Naive B cell (primary cell): ENCODE measurements around the gene SHROOM2. TPM values are rescaled to one million over a fixed set of nuclear protein-coding genes. Genes with fewer than 3 reads are reported as not detected.

Source experiments
- ATAC-seq, 2 donors: fragments of 150-1000 bp; cut with Tn5 transposase; 2 replicates each; pipeline ENCODE4 v1.10.0; 2021; ENCODE audit warnings: low read depth in 2 of 2, mild to moderate bottlenecking in 2 of 2, moderate library complexity in 2 of 2
- DNase-seq: peaks from one replicate; pipeline ENCODE4 v3.0.0; 2022
- H3K27ac Mint-ChIP-seq, 6 donors: one replicate each; pipeline ENCODE4 v1.8.0; 2020 to 2022; ENCODE audit warnings: mild to moderate bottlenecking in 6 of 6, mixed read lengths in 6 of 6, moderate library complexity in 5 of 6, inconsistent platforms in 2 of 6
- H3K27me3 Mint-ChIP-seq, 3 donors: one replicate each; pipeline ENCODE4 v1.8.0; 2021 to 2022; ENCODE audit warnings: mixed read lengths in 3 of 3, mild to moderate bottlenecking in 1 of 3
- H3K36me3 Mint-ChIP-seq, 2 donors: one replicate each; pipeline ENCODE4 v1.8.0; 2020 to 2022; ENCODE audit warnings: mixed read lengths in 2 of 2, inconsistent platforms in 1 of 2, mild to moderate bottlenecking in 1 of 2
- H3K4me1 Mint-ChIP-seq, 3 donors: one replicate each; pipeline ENCODE4 v1.8.0; 2020 to 2022; ENCODE audit warnings: mixed read lengths in 3 of 3, inconsistent platforms in 1 of 3, mild to moderate bottlenecking in 1 of 3, moderate library complexity in 1 of 3
- H3K4me3 Mint-ChIP-seq, 8 donors: one replicate each; pipeline ENCODE4 v1.8.0; 2020 to 2022; ENCODE audit warnings: mild to moderate bottlenecking in 8 of 8, mixed read lengths in 8 of 8, moderate library complexity in 8 of 8, inconsistent platforms in 2 of 8
- H3K9me3 Mint-ChIP-seq, 7 donors: one replicate each; pipeline ENCODE4 v1.8.0; 2020 to 2022; ENCODE audit warnings: mixed read lengths in 7 of 7, mild to moderate bottlenecking in 5 of 7, inconsistent platforms in 2 of 7, moderate library complexity in 1 of 7
- polyA plus RNA-seq, 6 donors: library from polyadenylated mRNA; unstranded; fragments of 300-500 nt; fragmentation: Illumina TruSeq; gene quantifications; one replicate each; pipeline ENCODE4 v1.2.3, GENCODE V29; 2021; ENCODE audit warnings: low read depth in 6 of 6

SHROOM2 gene
- polyA plus RNA-seq, 6 donors from 2014 or later = not detected

GRCh38 chrX:9938516-9938915, 152.3 kb downstream of the SHROOM2 start:
- Mint-ChIP-seq H3K4me1 (peaks cover 9 to 34% (median 15%) of the 10 kb centered on the region in 3 donors), H3K9me3 (peaks cover 0 to 5% (median 0%) of the 10 kb centered on the region in 7 donors), H3K27me3 (no peaks in the 10 kb centered on the region), H3K4me3 (no peak overlapping the region), H3K36me3 (no peaks in the 10 kb centered on the region), H3K27ac (no peak overlapping the region)
- no peak for DNase-seq
- no peak for ATAC-seq

- Mint-ChIP-seq H3K4me1 (peaks cover 9 to 34% (median 15%) of the 10 kb centered on the region in 3 donors), H3K4me3 (peak overlapping the region in 4 of 8 donors; percentile 12 to 44 (median 30)), H3K9me3 (peaks cover 0 to 5% (median 0%) of the 10 kb centered on the region in 7 donors), H3K36me3 (no peaks in the 10 kb centered on the region), H3K27me3 (no peaks in the 10 kb centered on the region), H3K27ac (no peak overlapping the region)
- no peak for ATAC-seq
- DNase-seq = no peak
Observed at GRCh38 chrX:9940421-9940820, 154.2 kb downstream of the SHROOM2 start.

GRCh38 chrX:9942086-9942485, 155.9 kb downstream of the SHROOM2 start:
- Mint-ChIP-seq H3K36me3 (no peaks in the 10 kb centered on the region), H3K9me3 (peaks cover 0 to 4% (median 0%) of the 10 kb centered on the region in 7 donors), H3K27me3 (no peaks in the 10 kb centered on the region), H3K27ac (peak overlapping the region in 3 of 6 donors; percentile 5 to 68 (median 26)), H3K4me3 (peak overlapping the region in 7 of 8 donors; percentile 35 to 85 (median 55)), H3K4me1 (peaks cover 9 to 34% (median 15%) of the 10 kb centered on the region in 3 donors)
- DNase-seq (peak; percentile 44), ATAC-seq (peak; percentile 94 to 97)

GRCh38 chrX:9943420-9943819, 157.2 kb downstream of the SHROOM2 start:
- peaks cover 9 to 34% (median 15%) of the 10 kb centered on the region in 3 donors for H3K4me1 Mint-ChIP-seq
- H3K9me3 Mint-ChIP-seq = peaks cover 0 to 4% (median 0%) of the 10 kb centered on the region in 7 donors
- H3K4me3 Mint-ChIP-seq = no peak overlapping the region
- DNase-seq = no peak
- no peaks in the 10 kb centered on the region for H3K27me3 Mint-ChIP-seq
- ATAC-seq = no peak
- H3K36me3 Mint-ChIP-seq = no peaks in the 10 kb centered on the region
- peak overlapping the region in 1 of 6 donors; percentile 1 for H3K27ac Mint-ChIP-seq

GRCh38 chrX:9947131-9947794, 161.0 kb downstream of the SHROOM2 start:
- H3K36me3 Mint-ChIP-seq = no peaks in the 10 kb centered on the region
- no peaks in the 10 kb centered on the region for H3K27me3 Mint-ChIP-seq
- ATAC-seq = no peak
- H3K4me1 Mint-ChIP-seq = peaks cover 6 to 13% (median 6%) of the 10 kb centered on the region in 3 donors
- peak overlapping the region in 1 of 6 donors; percentile 68 for H3K27ac Mint-ChIP-seq
- H3K4me3 Mint-ChIP-seq = no peak overlapping the region
- H3K9me3 Mint-ChIP-seq = peaks cover 0 to 19% (median 9%) of the 10 kb centered on the region in 7 donors
- no peak for DNase-seq

- no peak for DNase-seq
- Mint-ChIP-seq H3K27me3 (no peaks in the 10 kb centered on the region), H3K9me3 (peaks cover 0 to 26% (median 17%) of the 10 kb centered on the region in 7 donors), H3K4me3 (no peak overlapping the region), H3K4me1 (peaks cover 0 to 3% (median 1%) of the 10 kb centered on the region in 3 donors), H3K27ac (no peak overlapping the region), H3K36me3 (no peaks in the 10 kb centered on the region)
- ATAC-seq = no peak
Observed at GRCh38 chrX:9948406-9948805, 162.2 kb downstream of the SHROOM2 start.

- H3K27ac Mint-ChIP-seq = no peak overlapping the region
- H3K27me3 Mint-ChIP-seq = no peaks in the 10 kb centered on the region
- DNase-seq = no peak
- H3K36me3 Mint-ChIP-seq = no peaks in the 10 kb centered on the region
- no peak overlapping the region for H3K4me3 Mint-ChIP-seq
- ATAC-seq = no peak
- peaks cover 0 to 5% (median 0%) of the 10 kb centered on the region in 3 donors for H3K4me1 Mint-ChIP-seq
- peaks cover 0 to 45% (median 28%) of the 10 kb centered on the region in 7 donors for H3K9me3 Mint-ChIP-seq
Observed at GRCh38 chrX:9952300-9952699, 166.1 kb downstream of the SHROOM2 start.

GRCh38 chrX:9953396-9953795, 167.2 kb downstream of the SHROOM2 start:
- Mint-ChIP-seq H3K9me3 (peaks cover 0 to 45% (median 28%) of the 10 kb centered on the region in 7 donors), H3K4me1 (peaks cover 0 to 10% (median 8%) of the 10 kb centered on the region in 3 donors), H3K27me3 (no peaks in the 10 kb centered on the region), H3K27ac (peak overlapping the region in 2 of 6 donors; percentile 59 to 65), H3K4me3 (no peak overlapping the region), H3K36me3 (no peaks in the 10 kb centered on the region)
- ATAC-seq (peak; percentile 62 to 68), DNase-seq (peak; percentile 9)

GRCh38 chrX:9955506-9955905, 169.3 kb downstream of the SHROOM2 start:
- Mint-ChIP-seq H3K4me3 (no peak overlapping the region), H3K36me3 (no peaks in the 10 kb centered on the region), H3K4me1 (peaks cover 4 to 16% (median 10%) of the 10 kb centered on the region in 3 donors), H3K27ac (peak overlapping the region in 1 of 6 donors; percentile 14), H3K9me3 (peaks cover 0 to 39% (median 28%) of the 10 kb centered on the region in 7 donors), H3K27me3 (peaks cover 0 to 10% (median 0%) of the 10 kb centered on the region in 3 donors)
- DNase-seq (no peak), ATAC-seq (no peak)

GRCh38 chrX:9957743-9958142, 171.5 kb downstream of the SHROOM2 start:
- H3K9me3 Mint-ChIP-seq = peaks cover 0 to 25% (median 18%) of the 10 kb centered on the region in 7 donors
- H3K4me1 Mint-ChIP-seq = peaks cover 4 to 14% (median 10%) of the 10 kb centered on the region in 3 donors
- H3K4me3 Mint-ChIP-seq = no peak overlapping the region
- no peak overlapping the region for H3K27ac Mint-ChIP-seq
- H3K36me3 Mint-ChIP-seq = no peaks in the 10 kb centered on the region
- DNase-seq = no peak
- ATAC-seq = no peak
- H3K27me3 Mint-ChIP-seq = peaks cover 0 to 10% (median 0%) of the 10 kb centered on the region in 3 donors

- H3K27ac Mint-ChIP-seq = peak overlapping the region in 1 of 6 donors; percentile 56
- H3K4me1 Mint-ChIP-seq = peaks cover 4 to 14% (median 10%) of the 10 kb centered on the region in 3 donors
- no peak for ATAC-seq
- peaks cover 0 to 10% (median 0%) of the 10 kb centered on the region in 3 donors for H3K27me3 Mint-ChIP-seq
- no peaks in the 10 kb centered on the region for H3K36me3 Mint-ChIP-seq
- H3K4me3 Mint-ChIP-seq = peak overlapping the region in 2 of 8 donors; percentile 7 to 21
- H3K9me3 Mint-ChIP-seq = peaks cover 0 to 22% (median 16%) of the 10 kb centered on the region in 7 donors
- DNase-seq = no peak
Observed at GRCh38 chrX:9958183-9958582, 172.0 kb downstream of the SHROOM2 start.

- H3K36me3 Mint-ChIP-seq = peaks cover 0 to 8% of the 10 kb centered on the region in 2 donors
- peak overlapping the region in 1 of 6 donors; percentile 27 for H3K27ac Mint-ChIP-seq
- peaks cover 4 to 18% (median 9%) of the 10 kb centered on the region in 3 donors for H3K27me3 Mint-ChIP-seq
- no peak for DNase-seq
- H3K4me3 Mint-ChIP-seq = no peak overlapping the region
- H3K4me1 Mint-ChIP-seq = peaks cover 10 to 16% (median 11%) of the 10 kb centered on the region in 3 donors
- peaks cover 0 to 5% (median under 1%) of the 10 kb centered on the region in 7 donors for H3K9me3 Mint-ChIP-seq
- ATAC-seq = no peak
Observed at GRCh38 chrX:9961750-9962149, 175.5 kb downstream of the SHROOM2 start.

- peaks cover 0 to 11% (median 7%) of the 10 kb centered on the region in 7 donors for H3K9me3 Mint-ChIP-seq
Observed at GRCh38 chrX:9966775-9967408, 180.7 kb downstream of the SHROOM2 start, which contains the start of gene CLDN34. Gene CLDN34, plus strand, starts transcription at chrX:9967358. Its CDS starts 0 bp downstream, at chrX:9967358.

More at GRCh38 chrX:9966775-9967408, 180.7 kb downstream of the SHROOM2 start, which contains the start of gene CLDN34:
- peaks cover 0 to 7% (median 6%) of the 10 kb centered on the region in 3 donors for H3K4me1 Mint-ChIP-seq
- no peak within 1 kb of the TSS for H3K27ac Mint-ChIP-seq
- H3K36me3 Mint-ChIP-seq = peaks cover 0 to 16% of the 10 kb centered on the region in 2 donors
- DNase-seq (no peak), ATAC-seq (no peak)
- peaks cover 4 to 15% (median 8%) of the 10 kb centered on the region in 3 donors for H3K27me3 Mint-ChIP-seq
- no peak within 1 kb of the TSS for H3K4me3 Mint-ChIP-seq
